Parathyroid adenoma (tissue), 2 donors: ENCODE results near the gene IFIT5.

Experiments
- H2AFZ ChIP-seq: fragments of 300-600 bp; sonication (generic); one replicate; pipeline ENCODE4 v1.7.0; 2017; ENCODE audit warnings: antibody characterized with exemption, mild to moderate bottlenecking
- H3K27ac ChIP-seq: fragments of 300-600 bp; sonication (generic); one replicate; pipeline ENCODE4 v1.7.0; 2017
- H3K27me3 ChIP-seq: fragments of 300-600 bp; sonication (generic); one replicate; pipeline ENCODE4 v1.7.0; 2017; ENCODE audit warnings: low read length; ENCODE audit not compliant: control insufficient read depth, insufficient read depth
- H3K36me3 ChIP-seq: fragments of 300-600 bp; sonication (generic); one replicate; pipeline ENCODE4 v1.7.0; 2017; ENCODE audit warnings: low read length; ENCODE audit not compliant: control insufficient read depth, insufficient read depth
- H3K4me1 ChIP-seq: fragments of 300-600 bp; sonication (generic); one replicate; pipeline ENCODE4 v1.7.0; 2017; ENCODE audit warnings: control low read depth
- H3K4me2 ChIP-seq: fragments of 300-600 bp; sonication (generic); one replicate; pipeline ENCODE4 v1.7.0; 2017; ENCODE audit warnings: low read length
- H3K4me3 ChIP-seq: fragments of 300-600 bp; sonication (generic); one replicate; pipeline ENCODE4 v1.7.0; 2017; ENCODE audit warnings: low read depth, low read length
- H3K79me2 ChIP-seq: fragments of 300-600 bp; sonication (generic); one replicate; pipeline ENCODE4 v1.7.0; 2017; ENCODE audit warnings: control low read depth
- H3K9ac ChIP-seq: fragments of 300-600 bp; sonication (generic); one replicate; pipeline ENCODE4 v1.7.0; 2017; ENCODE audit warnings: mild to moderate bottlenecking
- H3K9me3 ChIP-seq: fragments of 300-600 bp; sonication (generic); one replicate; pipeline ENCODE4 v1.7.0; 2017; ENCODE audit warnings: low read length; ENCODE audit not compliant: control insufficient read depth
- TF ChIP-seq, protein P1 (sequence below): fragments of 300-600 bp; sonication (generic); IDR thresholded peaks from one replicate; pipeline ENCODE4 v1.7.0; 2017; ENCODE audit warnings: antibody characterized with exemption, mild to moderate bottlenecking
- donor health status: primary hyperparathyroidism.

IFIT5 gene

DNA sequence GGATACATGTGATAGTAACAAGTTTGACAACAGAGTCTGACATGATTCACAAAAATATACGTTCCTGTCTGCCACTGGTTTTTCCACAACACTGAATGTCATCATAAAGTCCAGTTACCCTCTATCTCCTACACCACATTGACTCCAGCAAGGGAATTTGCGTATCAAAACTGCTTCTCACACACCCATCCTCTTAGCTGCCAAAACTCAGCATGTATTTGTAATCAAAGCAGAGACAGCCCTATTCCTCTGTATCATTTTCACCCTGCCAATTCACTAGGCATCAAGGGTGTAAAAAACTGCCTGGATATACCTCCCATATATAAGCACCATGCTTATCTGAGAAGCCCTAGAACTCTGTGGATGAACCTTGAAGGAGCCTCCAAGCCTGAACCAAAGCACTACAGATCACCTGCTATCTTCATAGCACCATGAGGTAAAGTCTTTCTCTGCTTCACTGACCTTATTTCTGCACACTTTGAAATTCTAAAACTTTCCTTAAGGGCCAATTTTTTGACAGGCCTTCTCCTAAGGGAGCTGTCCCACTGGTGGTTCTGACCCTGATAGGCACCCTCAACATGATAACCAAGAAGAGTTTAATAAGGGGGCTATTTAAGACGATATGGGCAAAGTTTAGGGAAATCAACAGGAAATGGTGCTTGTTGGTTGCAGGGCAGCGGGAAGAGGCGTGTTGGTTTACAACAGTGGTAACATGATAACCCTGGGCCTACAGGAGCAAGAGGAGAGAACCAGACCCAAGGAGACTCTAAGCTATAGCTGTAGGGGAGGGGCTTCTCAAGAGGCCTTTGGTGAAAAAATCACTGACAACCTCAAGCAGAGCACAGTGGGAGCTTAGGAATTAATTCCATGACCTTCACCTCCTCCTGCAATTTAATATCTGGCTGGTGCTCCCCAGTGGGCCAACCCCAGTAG, 36.4 kb upstream of the IFIT5 start, which contains the start of gene IFIT1B:
Gene IFIT1B, plus strand, starts transcription at position 352 of the 933 bp plus-strand sequence. Its CDS starts 80 bp downstream, at position 432.
- H3K9ac ChIP-seq = no peak within 1 kb of the TSS
- H3K9me3 ChIP-seq = no peaks in the 10 kb centered on the region
- no peak within 1 kb of the TSS for H3K4me2 ChIP-seq
- H3K27me3 ChIP-seq = no peaks in the 10 kb centered on the region
- no peaks in the 10 kb centered on the region for H3K79me2 ChIP-seq
- peaks cover 18% of the 10 kb centered on the region for H3K4me1 ChIP-seq
- peak within 1 kb of the TSS; percentile 44 for H2AFZ ChIP-seq
- H3K4me3 ChIP-seq = no peak within 1 kb of the TSS
- no peaks in the 10 kb centered on the region for H3K36me3 ChIP-seq
- no peak within 1 kb of the TSS for H3K27ac ChIP-seq
- TF ChIP-seq, protein P1, sequence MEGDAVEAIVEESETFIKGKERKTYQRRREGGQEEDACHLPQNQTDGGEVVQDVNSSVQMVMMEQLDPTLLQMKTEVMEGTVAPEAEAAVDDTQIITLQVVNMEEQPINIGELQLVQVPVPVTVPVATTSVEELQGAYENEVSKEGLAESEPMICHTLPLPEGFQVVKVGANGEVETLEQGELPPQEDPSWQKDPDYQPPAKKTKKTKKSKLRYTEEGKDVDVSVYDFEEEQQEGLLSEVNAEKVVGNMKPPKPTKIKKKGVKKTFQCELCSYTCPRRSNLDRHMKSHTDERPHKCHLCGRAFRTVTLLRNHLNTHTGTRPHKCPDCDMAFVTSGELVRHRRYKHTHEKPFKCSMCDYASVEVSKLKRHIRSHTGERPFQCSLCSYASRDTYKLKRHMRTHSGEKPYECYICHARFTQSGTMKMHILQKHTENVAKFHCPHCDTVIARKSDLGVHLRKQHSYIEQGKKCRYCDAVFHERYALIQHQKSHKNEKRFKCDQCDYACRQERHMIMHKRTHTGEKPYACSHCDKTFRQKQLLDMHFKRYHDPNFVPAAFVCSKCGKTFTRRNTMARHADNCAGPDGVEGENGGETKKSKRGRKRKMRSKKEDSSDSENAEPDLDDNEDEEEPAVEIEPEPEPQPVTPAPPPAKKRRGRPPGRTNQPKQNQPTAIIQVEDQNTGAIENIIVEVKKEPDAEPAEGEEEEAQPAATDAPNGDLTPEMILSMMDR = no peak

DNA sequence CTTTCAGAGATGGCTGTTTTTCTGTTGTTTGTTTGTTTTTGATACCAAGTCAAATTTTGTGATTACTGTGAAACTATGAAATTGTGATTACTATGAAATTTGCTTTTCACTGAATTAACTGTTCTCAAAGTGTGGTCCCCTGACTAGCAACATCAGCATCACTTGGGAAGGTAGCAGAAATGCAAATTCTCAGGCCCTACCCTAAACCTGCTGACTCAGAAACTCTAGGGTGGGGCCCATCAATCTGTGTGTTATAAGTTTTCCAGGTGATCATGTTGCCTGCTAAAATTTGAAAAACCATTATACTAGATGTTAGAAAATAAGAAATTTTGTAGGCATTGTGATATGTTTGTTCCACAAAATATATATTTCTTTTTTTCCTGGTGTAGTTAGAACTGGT, 35.3 kb upstream of the IFIT5 start:
- Histone ChIP-seq H3K79me2 (no peaks in the 10 kb centered on the region), H3K4me1 (peaks cover 13% of the 10 kb centered on the region)

DNA sequence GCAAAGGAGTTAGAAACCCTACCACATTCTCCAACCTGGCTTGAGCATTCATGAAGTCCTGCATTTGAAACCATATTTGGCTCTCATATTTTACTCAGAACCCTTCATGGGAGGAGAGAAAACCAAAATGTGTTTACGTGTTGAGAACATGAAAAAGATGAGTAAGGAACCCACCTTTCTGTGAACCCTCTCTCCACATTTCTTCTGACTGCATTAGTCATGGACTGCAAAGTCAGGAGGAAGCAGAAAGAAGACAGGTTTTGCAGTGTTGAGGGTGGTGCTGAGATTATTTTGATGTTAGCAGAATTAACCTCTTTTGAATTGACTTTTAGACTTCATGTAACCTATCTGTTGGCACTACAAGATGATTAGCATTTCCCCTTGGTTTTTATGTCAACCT, 31.6 kb upstream of the IFIT5 start:
- Histone ChIP-seq H3K4me1 (peaks cover 3% of the 10 kb centered on the region), H3K27me3 (no peaks in the 10 kb centered on the region), H3K36me3 (no peaks in the 10 kb centered on the region), H3K9ac (no peak overlapping the region), H3K79me2 (no peaks in the 10 kb centered on the region), H3K4me2 (no peak overlapping the region), H3K9me3 (no peaks in the 10 kb centered on the region), H2AFZ (no peak overlapping the region), H3K27ac (no peak overlapping the region), H3K4me3 (no peak overlapping the region)
- TF ChIP-seq, protein P1 = no peak

More for the DNA sequence above, 35.3 kb upstream of the IFIT5 start:
- H3K27me3 ChIP-seq = no peaks in the 10 kb centered on the region
- H3K4me2 ChIP-seq = no peak overlapping the region
- no peaks in the 10 kb centered on the region for H3K36me3 ChIP-seq
- H3K9me3 ChIP-seq = no peaks in the 10 kb centered on the region
- no peak overlapping the region for H3K9ac ChIP-seq
- no peak overlapping the region for H3K27ac ChIP-seq
- TF ChIP-seq, protein P1 = no peak
- H3K4me3 ChIP-seq = no peak overlapping the region
- H2AFZ ChIP-seq = no peak overlapping the region

DNA sequence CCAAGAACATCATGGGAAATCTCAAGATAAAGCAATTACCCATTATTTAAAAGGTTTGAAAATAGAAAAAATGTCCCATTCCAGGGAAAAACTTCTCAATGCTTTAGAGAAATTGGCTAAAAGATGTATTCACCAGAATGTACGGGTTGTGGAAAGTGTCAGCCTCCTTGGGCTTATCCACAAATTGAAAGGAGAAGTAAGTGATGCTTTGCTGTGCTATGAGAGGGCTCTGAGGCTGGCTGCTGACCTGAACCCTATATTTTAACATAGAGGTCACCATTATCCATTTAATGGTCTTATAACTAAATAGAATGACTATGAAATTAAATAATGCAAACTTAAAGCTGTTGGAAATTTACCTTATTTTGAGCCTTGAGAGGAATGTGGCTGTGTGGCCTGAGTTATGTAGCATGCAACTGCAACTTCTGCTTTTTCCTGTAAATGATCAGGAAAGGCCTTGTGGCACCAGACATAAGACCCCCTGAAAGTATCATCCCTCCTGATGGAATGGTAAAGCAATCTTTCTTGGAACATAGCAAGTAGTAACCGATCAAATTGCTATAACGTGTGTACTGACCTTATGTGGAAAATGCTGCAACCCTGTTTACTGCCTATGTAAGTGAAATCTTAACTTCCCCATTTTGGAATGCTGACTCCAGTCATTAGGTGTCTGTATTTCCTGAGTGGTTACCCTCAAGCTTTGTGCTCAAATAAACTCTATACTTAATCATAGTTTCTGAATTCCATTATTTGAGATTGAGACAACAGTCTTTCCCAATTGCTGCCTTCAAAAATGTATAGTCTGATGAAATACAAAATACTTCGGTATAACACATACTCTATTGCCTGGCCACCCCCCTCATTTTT, 29.7 kb upstream of the IFIT5 start:
- Histone ChIP-seq H3K27ac (no peak overlapping the region), H3K4me1 (no peaks in the 10 kb centered on the region)
- TF ChIP-seq, protein P1 = no peak

More for the DNA sequence above, 29.7 kb upstream of the IFIT5 start:
- no peak overlapping the region for H3K9ac ChIP-seq
- no peaks in the 10 kb centered on the region for H3K79me2 ChIP-seq
- no peaks in the 10 kb centered on the region for H3K9me3 ChIP-seq
- H3K36me3 ChIP-seq = no peaks in the 10 kb centered on the region
- H3K4me2 ChIP-seq = no peak overlapping the region
- no peak overlapping the region for H2AFZ ChIP-seq
- H3K4me3 ChIP-seq = no peak overlapping the region
- H3K27me3 ChIP-seq = no peaks in the 10 kb centered on the region
